Right lobe of liver (tissue), 4 donors: ENCODE results near the gene PODXL2.

Experiments used
- POLR2A ChIP-seq: fragments of 450-650 bp; IDR thresholded peaks from one replicate; pipeline ENCODE4 v1.6.1; 2017; ENCODE audit warnings: antibody characterized with exemption, mild to moderate bottlenecking
- TF ChIP-seq, protein P1 (sequence below), 4 donors: fragments of 200-600 bp in 3 of 4; fragments of 450-650 bp in 1 of 4; IDR thresholded peaks; one replicate each; pipeline versions ENCODE4 v1.5.1 to v1.8.0; 2016 to 2022; ENCODE audit warnings: antibody characterized with exemption in 4 of 4, mild to moderate bottlenecking in 2 of 4
- donor health status: DM: no; HTN: no; CAD: no.
- donor health status: DM: no; HTN: no; CAD: no.
- donor health status: DM: no; HTN: yes; CAD: no.

DNA sequence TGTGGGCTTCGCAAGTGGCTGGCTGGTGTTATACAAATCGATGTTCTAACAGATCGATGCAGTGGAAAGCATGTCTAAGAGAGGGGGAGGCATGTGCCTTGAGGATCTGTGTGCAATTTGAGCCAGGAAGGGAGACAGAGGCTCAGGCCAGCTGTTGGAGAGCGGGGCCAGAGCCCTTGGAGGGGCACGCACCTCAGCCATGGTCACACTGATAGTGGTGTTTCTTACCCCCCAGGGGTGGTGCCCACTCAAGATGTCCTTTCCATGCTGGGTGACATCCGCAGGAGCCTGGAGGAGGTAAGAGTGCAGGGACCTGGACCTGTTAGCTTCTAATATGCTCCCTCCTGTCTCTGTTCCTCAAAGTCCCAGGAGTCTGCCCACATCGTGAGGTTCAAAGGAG is 39.9 kb downstream of the PODXL2 start:
- TF ChIP-seq, protein P1, sequence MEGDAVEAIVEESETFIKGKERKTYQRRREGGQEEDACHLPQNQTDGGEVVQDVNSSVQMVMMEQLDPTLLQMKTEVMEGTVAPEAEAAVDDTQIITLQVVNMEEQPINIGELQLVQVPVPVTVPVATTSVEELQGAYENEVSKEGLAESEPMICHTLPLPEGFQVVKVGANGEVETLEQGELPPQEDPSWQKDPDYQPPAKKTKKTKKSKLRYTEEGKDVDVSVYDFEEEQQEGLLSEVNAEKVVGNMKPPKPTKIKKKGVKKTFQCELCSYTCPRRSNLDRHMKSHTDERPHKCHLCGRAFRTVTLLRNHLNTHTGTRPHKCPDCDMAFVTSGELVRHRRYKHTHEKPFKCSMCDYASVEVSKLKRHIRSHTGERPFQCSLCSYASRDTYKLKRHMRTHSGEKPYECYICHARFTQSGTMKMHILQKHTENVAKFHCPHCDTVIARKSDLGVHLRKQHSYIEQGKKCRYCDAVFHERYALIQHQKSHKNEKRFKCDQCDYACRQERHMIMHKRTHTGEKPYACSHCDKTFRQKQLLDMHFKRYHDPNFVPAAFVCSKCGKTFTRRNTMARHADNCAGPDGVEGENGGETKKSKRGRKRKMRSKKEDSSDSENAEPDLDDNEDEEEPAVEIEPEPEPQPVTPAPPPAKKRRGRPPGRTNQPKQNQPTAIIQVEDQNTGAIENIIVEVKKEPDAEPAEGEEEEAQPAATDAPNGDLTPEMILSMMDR (IDR thresholded peaks at IDR 0.05): no peak
- no peak for TF ChIP-seq POLR2A
